ENCODE results near the gene ZNF670.

The ZNF670 gene

GRCh38 chr1:247079141-247079874 lies 697 bp upstream of the ZNF670 start:
- Histone ChIP-seq H3K27ac (peak overlapping the region; percentile 86), H3K27me3 (ENCODE audit: insufficient read depth, low read depth, severe bottlenecking) (no peaks in the 10 kb centered on the region), H3K4me3 (ENCODE audit: low read depth, low read length) (peak overlapping the region; percentile 97), H3K9me3 (ENCODE audit: severe bottlenecking) (peaks cover 3% of the 10 kb centered on the region), H3K36me3 (peaks cover 23% of the 10 kb centered on the region)
- no peak for TF ChIP-seq CTCF (IDR thresholded peaks at IDR 0.05; ENCODE audit: low read depth, low read length)
- DNase-seq = no peak

- Histone ChIP-seq H3K27me3 (ENCODE audit: insufficient read depth, low read depth, severe bottlenecking) (no peaks in the 10 kb centered on the region), H3K4me3 (ENCODE audit: low read depth, low read length) (peak overlapping the region; percentile 97), H3K36me3 (peaks cover 30% of the 10 kb centered on the region), H3K27ac (peak overlapping the region; percentile 86), H3K9me3 (ENCODE audit: severe bottlenecking) (peaks cover 3% of the 10 kb centered on the region)
- no peak for TF ChIP-seq CTCF (IDR thresholded peaks at IDR 0.05; ENCODE audit: low read depth, low read length)
- DNase-seq = no peak
These were observed 744 bp downstream of the ZNF670 start for GRCh38 chr1:247077876-247078257.

- DNase-seq = no peak
- Histone ChIP-seq H3K9me3 (ENCODE audit: severe bottlenecking) (peaks cover under 1% of the 10 kb centered on the region), H3K4me3 (ENCODE audit: low read depth, low read length) (peak overlapping the region; percentile 97), H3K27me3 (ENCODE audit: insufficient read depth, low read depth, severe bottlenecking) (no peaks in the 10 kb centered on the region), H3K27ac (no peak overlapping the region), H3K36me3 (peaks cover 30% of the 10 kb centered on the region)
- TF ChIP-seq CTCF (IDR thresholded peaks at IDR 0.05; ENCODE audit: low read depth, low read length) = no peak
These were observed 1.4 kb downstream of the ZNF670 start for GRCh38 chr1:247077213-247077612.

- Histone ChIP-seq H3K4me3 (ENCODE audit: low read depth, low read length) (no peak overlapping the region), H3K27ac (no peak overlapping the region), H3K9me3 (ENCODE audit: severe bottlenecking) (peaks cover 11% of the 10 kb centered on the region), H3K36me3 (peaks cover 21% of the 10 kb centered on the region), H3K27me3 (ENCODE audit: insufficient read depth, low read depth, severe bottlenecking) (no peaks in the 10 kb centered on the region)
- no peak for DNase-seq
- TF ChIP-seq CTCF (IDR thresholded peaks at IDR 0.05; ENCODE audit: low read depth, low read length) = no peak
These were observed 8.0 kb downstream of the ZNF670 start for GRCh38 chr1:247070645-247071044.

GRCh38 chr1:247064304-247064703 lies 14.3 kb downstream of the ZNF670 start:
- H3K9me3 ChIP-seq (ENCODE audit: severe bottlenecking) = peaks cover 4% of the 10 kb centered on the region
- no peak for DNase-seq
- H3K4me3 ChIP-seq (ENCODE audit: low read depth, low read length) = no peak overlapping the region
- no peak for TF ChIP-seq CTCF (IDR thresholded peaks at IDR 0.05; ENCODE audit: low read depth, low read length)
- peaks cover 5% of the 10 kb centered on the region; the same call in 1 of the 2 replicates for H3K36me3 ChIP-seq
- no peak overlapping the region for H3K27ac ChIP-seq
- no peaks in the 10 kb centered on the region for H3K27me3 ChIP-seq (ENCODE audit: insufficient read depth, low read depth, severe bottlenecking)

GRCh38 chr1:247060771-247061170 lies 17.8 kb downstream of the ZNF670 start:
- no peaks in the 10 kb centered on the region for H3K27me3 ChIP-seq (ENCODE audit: insufficient read depth, low read depth, severe bottlenecking)
- no peak overlapping the region for H3K4me3 ChIP-seq (ENCODE audit: low read depth, low read length)
- H3K36me3 ChIP-seq = peaks cover 5% of the 10 kb centered on the region; the same call in 1 of the 2 replicates
- H3K9me3 ChIP-seq (ENCODE audit: severe bottlenecking) = no peaks in the 10 kb centered on the region
- no peak overlapping the region for H3K27ac ChIP-seq
- DNase-seq = no peak
- no peak for TF ChIP-seq CTCF (IDR thresholded peaks at IDR 0.05; ENCODE audit: low read depth, low read length)

Measured in WERI-Rb-1 (cell line).